Gastrocnemius medialis (tissue), 4 donors: ENCODE data around the gene DDA1. TPM values are rescaled to one million over a fixed set of nuclear protein-coding genes. Genes with fewer than 3 reads are reported as not detected.

Experiments
- ATAC-seq, 2 donors: fragments of 150-250 bp; one replicate each; pipeline ENCODE4 v1.9.1; 2016
- DNase-seq, 2 donors: peaks; one replicate each; pipeline ENCODE4 v3.0.0-alpha.2; 2019
- H3K27ac ChIP-seq, 4 donors: fragments of 200-600 bp; sonication (generic); 1 replicate in 1 of 4; 2 replicates in 3 of 4; pipeline ENCODE4 v1.5.1; 2016 to 2018; ENCODE audit warnings: mild to moderate bottlenecking in 2 of 4, moderate library complexity in 1 of 4
- H3K27me3 ChIP-seq, 3 donors: fragments of 200-600 bp; sonication (generic) in 2 of 3; 1 replicate in 1 of 3; 2 replicates in 2 of 3; pipeline versions ENCODE4 v1.5.1 to v1.6.0; 2016 to 2019; ENCODE audit warnings: mild to moderate bottlenecking in 1 of 3, moderate library complexity in 1 of 3
- H3K36me3 ChIP-seq, 2 donors: fragments of 200-600 bp; sonication (generic) in 1 of 2; one replicate each; pipeline ENCODE4 v1.5.1; 2017 to 2018
- H3K4me1 ChIP-seq, 2 donors: fragments of 200-600 bp; sonication (generic) in 1 of 2; one replicate each; pipeline ENCODE4 v1.5.1; 2016 to 2017; ENCODE audit warnings: mild to moderate bottlenecking in 2 of 2
- H3K4me3 ChIP-seq, 4 donors: fragments of 200-600 bp; sonication (generic) in 3 of 4; 1 replicate in 1 of 4; 2 replicates in 3 of 4; pipeline ENCODE4 v1.5.1; 2016 to 2019; ENCODE audit warnings: mild to moderate bottlenecking in 2 of 4
- H3K9me3 ChIP-seq, 3 donors: fragments of 200-600 bp; sonication (generic) in 2 of 3; 1 replicate in 1 of 3; 2 replicates in 2 of 3; pipeline ENCODE4 v1.5.1; 2016 to 2019
- CTCF ChIP-seq, 5 experiments: fragments of 450-650 bp in 3 of 5; fragments of 200-600 bp in 2 of 5; sonication (generic) in 2 of 5; IDR thresholded peaks in 4 of 5; conservative IDR thresholded peaks in 1 of 5; 1 replicate in 4 of 5; 2 replicates in 1 of 5; pipeline ENCODE4 v1.5.1; 2016 to 2019; ENCODE audit warnings: antibody characterized with exemption in 5 of 5, mild to moderate bottlenecking in 3 of 5, moderate library complexity in 3 of 5
- POLR2A ChIP-seq, 2 donors: fragments of 450-650 bp; IDR thresholded peaks; one replicate each; pipeline ENCODE4 v1.6.1; 2017; ENCODE audit warnings: antibody characterized with exemption in 2 of 2, mild to moderate bottlenecking in 2 of 2, moderate library complexity in 2 of 2
- in situ Hi-C, 4 donors: fragments of 200-750 bp; cut with MboI; loops; one replicate each; pipeline versions ENCODE4 v1.15.0 to v1.8.0; 2017; ENCODE audit warnings: low sequenced_read_pairs in 4 of 4
- intact Hi-C: fragments of 100-400 bp; cut with DNase I; formaldehyde crosslinking; loops from one replicate; pipeline ENCODE4 v1.15.1; 2023; ENCODE audit warnings: low total_unique reads
- total RNA-seq, 4 donors: library from RNA; depleted of rRNA; stranded (reverse); fragments of >200 nt; gene quantifications; one replicate each; pipeline versions ENCODE4 v1.1.0 to v1.2.3, GENCODE V29; 2016

Gene DDA1
- total RNA-seq, 4 donors from 2014 or later: 18.7 to 40.0 (median 27.0) TPM

- no peak for TF ChIP-seq POLR2A (IDR thresholded peaks at IDR 0.05)
- no peak for TF ChIP-seq CTCF (IDR thresholded peaks at IDR 0.05 in 4 of 5, conservative IDR thresholded peaks at IDR 0.05 in 1 of 5)
- no peak overlapping the region for H3K27ac ChIP-seq
- no peak for ATAC-seq
- H3K4me3 ChIP-seq: no peak overlapping the region
- peaks cover 7 to 14% of the 10 kb centered on the region in 2 donors for H3K4me1 ChIP-seq
- H3K27me3 ChIP-seq: no peaks in the 10 kb centered on the region
- in situ Hi-C loops (loop anchor here in 1 of 4 donors (10.0 kb wide), 1 partner anchor 123 kb away; the partner anchor contains the start of gene NXNL1), intact Hi-C loops (no loop called here)
- H3K9me3 ChIP-seq: no peaks in the 10 kb centered on the region
- peaks cover 0 to 16% of the 10 kb centered on the region in 2 donors for H3K36me3 ChIP-seq
- no peak for DNase-seq
Observed at GRCh38 chr19:17341386-17341785, 32.0 kb downstream of the DDA1 start.

- H3K36me3 ChIP-seq: peaks cover 0 to 16% of the 10 kb centered on the region in 2 donors
- peaks cover 12 to 19% of the 10 kb centered on the region in 2 donors for H3K4me1 ChIP-seq
- no peak overlapping the region for H3K27ac ChIP-seq
- H3K4me3 ChIP-seq: no peak overlapping the region
- in situ Hi-C loops (loop anchor here in 1 of 4 donors (10.0 kb wide), 1 partner anchor 123 kb away; the partner anchor contains the start of gene NXNL1), intact Hi-C loops (no loop called here)
- H3K27me3 ChIP-seq: no peaks in the 10 kb centered on the region
- ATAC-seq (no peak), DNase-seq (no peak)
- H3K9me3 ChIP-seq: no peaks in the 10 kb centered on the region
- TF ChIP-seq POLR2A (IDR thresholded peaks at IDR 0.05): no peak
- no peak for TF ChIP-seq CTCF (IDR thresholded peaks at IDR 0.05 in 4 of 5, conservative IDR thresholded peaks at IDR 0.05 in 1 of 5)
Observed at GRCh38 chr19:17341845-17342244, 32.5 kb downstream of the DDA1 start.

- in situ Hi-C loops: loop anchor here (5.0 to 10.0 kb wide), 2 partner anchors 41 to 119 kb away; partner anchors contain the start of gene NXNL1 (in 1 of the 4)
- H3K27ac ChIP-seq: peak overlapping the region; percentile 54 to 75 (median 69)
- H3K9me3 ChIP-seq: no peaks in the 10 kb centered on the region
- TF ChIP-seq POLR2A (IDR thresholded peaks at IDR 0.05) (no peak), CTCF (IDR thresholded peaks at IDR 0.05 in 4 of 5, conservative IDR thresholded peaks at IDR 0.05 in 1 of 5) (peak; percentile 93 to 98 (median 97))
- ATAC-seq (peak; percentile 78 to 81), DNase-seq (peak in 1 of 2 donors; percentile 59)
- H3K27me3 ChIP-seq: no peaks in the 10 kb centered on the region
- intact Hi-C loops: loop anchor here (1.0 kb wide), 3 partner anchors 40 to 120 kb away; no protein-coding TSS in a partner anchor
- no peak overlapping the region for H3K4me3 ChIP-seq
- peaks cover 30 to 33% of the 10 kb centered on the region in 2 donors for H3K4me1 ChIP-seq
- H3K36me3 ChIP-seq: peaks cover 0 to 6% of the 10 kb centered on the region in 2 donors
Observed at GRCh38 chr19:17346109-17346671, 36.8 kb downstream of the DDA1 start.

GRCh38 chr19:17347361-17347760 lies 38.0 kb downstream of the DDA1 start:
- Histone ChIP-seq H3K36me3 (no peaks in the 10 kb centered on the region), H3K27me3 (no peaks in the 10 kb centered on the region), H3K4me1 (peaks cover 30 to 33% of the 10 kb centered on the region in 2 donors), H3K27ac (peak overlapping the region; percentile 54 to 75 (median 69)), H3K4me3 (no peak overlapping the region), H3K9me3 (no peaks in the 10 kb centered on the region)
- in situ Hi-C loops (loop anchor here (5.0 to 10.0 kb wide), 2 partner anchors 40 to 117 kb away; partner anchors contain the start of gene NXNL1 (in 1 of the 4)), intact Hi-C loops (no loop called here)
- DNase-seq (peak in 1 of 2 donors; percentile 35), ATAC-seq (peak in 1 of 2 donors; percentile 54)
- TF ChIP-seq CTCF (IDR thresholded peaks at IDR 0.05 in 4 of 5, conservative IDR thresholded peaks at IDR 0.05 in 1 of 5) (no peak), POLR2A (IDR thresholded peaks at IDR 0.05) (no peak)
